A549 (cell line): ENCODE results near the gene HSPA8. TPM values are rescaled to one million over a fixed set of nuclear protein-coding genes. Genes with fewer than 3 reads are reported as not detected.
A peak's percentile ranks its signal among the peaks of the same experiment; 100 is the strongest.

ENCODE experiments used
- ATAC-seq, 2 experiments: fragments of 200-7000 bp in 1 of 2; fragments of >200 bp in 1 of 2; cut with Nextera tagmentation in 1 of 2; cut with Tn5 transposase in 1 of 2; 3 replicates each; pipeline versions ENCODE4 v1.8.0 to v1.9.1; 2018 to 2020; ENCODE audit warnings: mild to moderate bottlenecking in 1 of 2, moderate library complexity in 1 of 2
- CTCF ChIA-PET: fragments of 300-600 bp; sonication (Branson Sonifier 250); formaldehyde crosslinking; extraction: SDS; loops from one replicate; lab custom pipeline; 2021; ENCODE audit warnings: antibody characterized with exemption, inconsistent platforms; lab: Yijun Ruan, JAX
- POLR2A ChIA-PET: fragments of 350-600 bp; formaldehyde crosslinking; extraction: SDS; loops from one replicate; lab custom pipeline; 2021; ENCODE audit warnings: antibody characterized with exemption, inconsistent platforms; lab: Yijun Ruan, JAX
- DNase-seq, 2 experiments: peaks; one replicate each; pipeline versions ENCODE4 v3.0.0 to v3.0.0-alpha.2; 2011 to 2016; ENCODE audit warnings: low read depth in 1 of 2, low spot score in 1 of 2
- FAIRE-seq: peaks from 2 replicates; lab custom pipeline; 2011; peaks lifted over from hg19 to GRCh38; lab: Jason Lieb, UNC
- H3K27ac ChIP-seq, 2 experiments: fragments of >200 bp; sonication (Bioruptor Twin); formaldehyde crosslinking; 3 replicates each; pipeline ENCODE4 v1.5.1; 2016 to 2017
- H3K4me1 ChIP-seq: fragments of >200 bp; sonication (Bioruptor Twin); formaldehyde crosslinking; 3 replicates; pipeline ENCODE4 v1.6.1; 2016
- H3K4me2 ChIP-seq: fragments of >200 bp; sonication (Bioruptor Twin); formaldehyde crosslinking; 3 replicates; pipeline ENCODE4 v1.6.1; 2016
- H3K4me3 ChIP-seq: fragments of >200 bp; sonication (Bioruptor Twin); formaldehyde crosslinking; 3 replicates; pipeline ENCODE4 v1.5.1; 2016
- H3K9me3 ChIP-seq: fragments of >200 bp; sonication (Bioruptor Twin); formaldehyde crosslinking; 3 replicates; pipeline ENCODE4 v1.6.1; 2016
- CEBPB ChIP-seq, 2 experiments: fragments of >200 bp in 1 of 2; sonication (Bioruptor Twin) in 1 of 2; formaldehyde crosslinking in 1 of 2; IDR thresholded peaks; 2 replicates each; pipeline ENCODE4 v1.6.1; 2012 to 2016
- CHD2 ChIP-seq: fragments of 150-350 bp; IDR thresholded peaks from 2 replicates; pipeline ENCODE4 v1.6.1; 2014; ENCODE audit warnings: low read length; ENCODE audit not compliant: partially characterized antibody
- EHF ChIP-seq: fragments of 250-450 bp; sonication (Bioruptor Pico); IDR thresholded peaks from 2 replicates; pipeline ENCODE4 v1.5.0; 2020; ENCODE audit warnings: mild to moderate bottlenecking
- EP300 ChIP-seq, 2 experiments: fragments of >200 bp; sonication (Bioruptor Twin); formaldehyde crosslinking; IDR thresholded peaks; 2 replicates in 1 of 2; 3 replicates in 1 of 2; pipeline ENCODE4 v1.6.1; 2016 to 2017
- FOSL2 ChIP-seq, 2 experiments: fragments of 450-650 bp in 1 of 2; fragments of >200 bp in 1 of 2; sonication (Bioruptor Twin) in 1 of 2; formaldehyde crosslinking; IDR thresholded peaks; 2 replicates each; pipeline versions ENCODE4 v1.5.0 to v1.6.1; 2016 to 2020; ENCODE audit warnings: mild to moderate bottlenecking in 1 of 2, moderate library complexity in 1 of 2
- FOXS1 ChIP-seq: fragments of 250-450 bp; sonication (Bioruptor Pico); IDR thresholded peaks from 2 replicates; pipeline ENCODE4 v1.5.0; 2020; ENCODE audit warnings: mild to moderate bottlenecking, moderate library complexity
- GATA3 ChIP-seq: IDR thresholded peaks from 2 replicates; pipeline ENCODE4 v1.6.1; 2012; ENCODE audit warnings: borderline replicate concordance
- HOXB5 ChIP-seq: fragments of 250-450 bp; sonication (Bioruptor Pico); IDR thresholded peaks from 2 replicates; pipeline ENCODE4 v1.5.0; 2020; ENCODE audit warnings: mild to moderate bottlenecking, moderate library complexity
- JUNB ChIP-seq: fragments of >200 bp; sonication (Bioruptor Twin); formaldehyde crosslinking; IDR thresholded peaks from 2 replicates; pipeline ENCODE4 v1.6.1; 2016
- MAZ ChIP-seq: fragments of 150-350 bp; IDR thresholded peaks from 2 replicates; pipeline ENCODE4 v1.6.1; 2014; ENCODE audit warnings: antibody characterized with exemption, low read depth, low read length, borderline replicate concordance
- NR3C1 ChIP-seq: fragments of >200 bp; sonication (Bioruptor Twin); formaldehyde crosslinking; IDR thresholded peaks from 3 replicates; pipeline ENCODE4 v1.6.1; 2017
- RAD21 ChIP-seq, 2 experiments: fragments of >200 bp in 1 of 2; sonication (Bioruptor Twin) in 1 of 2; formaldehyde crosslinking in 1 of 2; IDR thresholded peaks in 1 of 2; conservative IDR thresholded peaks in 1 of 2; 2 replicates in 1 of 2; 3 replicates in 1 of 2; pipeline ENCODE4 v1.6.1; 2012 to 2018; ENCODE audit warnings: inconsistent platforms in 1 of 2
- RARB ChIP-seq: fragments of 250-450 bp; sonication (Bioruptor Pico); IDR thresholded peaks from 2 replicates; pipeline ENCODE4 v1.8.0; 2021; ENCODE audit warnings: mild to moderate bottlenecking, moderate library complexity
- whole genome bisulfite sequencing: methylation state at CpG from one replicate; pipeline ENCODE4 v1.1.6; 2017; ENCODE audit errors: missing lambda C conversion rate; 5-methylcytosine and 5-hydroxymethylcytosine counted together
- polyA plus RNA-seq, 4 experiments: library from polyadenylated mRNA; depleted of rRNA in 3 of 4; stranded (reverse); fragments of >200 nt; fragmentation: RNase III in 1 of 4; extraction: RNeasy Plus Mini Kit Qiagen cat#74134 plus additional on column Dnase treatment in 1 of 4; gene quantifications; 2 replicates in 3 of 4; 3 replicates in 1 of 4; pipeline ENCODE4 v1.2.3, GENCODE V29; 2011 to 2017
- TF ChIP-seq, protein P1 (sequence below): fragments of >200 bp; sonication (Bioruptor Twin); formaldehyde crosslinking; IDR thresholded peaks from 3 replicates; pipeline ENCODE4 v1.6.1; 2016
- TF ChIP-seq, protein P2 (sequence below): fragments of >200 bp; sonication (Bioruptor Twin); formaldehyde crosslinking; IDR thresholded peaks from 3 replicates; pipeline ENCODE4 v1.5.1; 2016
- TF ChIP-seq, protein P3 (sequence below): fragments of 200-600 bp; sonication (generic); IDR thresholded peaks from 2 replicates; pipeline ENCODE4 v1.6.1; 2016; ENCODE audit warnings: antibody characterized with exemption, mild to moderate bottlenecking, moderate library complexity

The HSPA8 gene
- polyA plus RNA-seq, 2 of the 4 experiments (the other 2 are of a cell fraction), result 1,869 to 2,091 TPM

DNA sequence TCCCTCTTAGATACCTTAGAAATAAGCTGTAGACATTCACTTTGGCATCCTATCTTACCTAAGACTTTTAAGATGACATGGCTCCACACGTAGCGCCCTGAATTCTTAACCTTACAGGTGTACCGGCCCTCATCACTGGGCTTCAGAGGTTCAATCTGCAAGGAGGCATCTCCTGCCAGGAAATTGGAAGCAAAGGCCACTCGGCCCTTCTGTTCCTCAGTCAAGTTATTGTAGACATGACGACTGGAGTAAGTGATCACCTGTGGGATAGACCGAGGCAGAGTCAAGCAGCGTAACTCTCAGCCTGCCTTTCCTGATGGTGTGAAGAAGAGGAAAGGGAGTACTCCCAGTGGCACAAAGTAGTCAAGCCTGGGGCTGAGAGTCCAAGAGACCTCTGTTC lies 22.5 kb upstream of the HSPA8 start:
- Histone ChIP-seq H3K4me1 (peaks cover 14% of the 10 kb centered on the region; the same call in 2 of the 3 replicates), H3K4me2 (no peak overlapping the region), H3K27ac (no peak overlapping the region), H3K9me3 (no peaks in the 10 kb centered on the region), H3K4me3 (no peak overlapping the region)
- FAIRE-seq (no peak), ATAC-seq (no peak), DNase-seq (no peak)
- CTCF ChIA-PET, result interaction anchor here (0.6 to 2.0 kb wide), 4 partner anchors 18 to 177 kb away, joined by 4 to 5 read pairs (median 4); no protein-coding TSS in a partner anchor
- WGBS, result 96% methylated on average over 7 of the region's 7 CpGs
- POLR2A ChIA-PET, result no interaction called here
- no peak for TF ChIP-seq NR3C1
- TF ChIP-seq CHD2, result no peak
- TF ChIP-seq CEBPB (IDR thresholded peaks at IDR 0.05), result no peak
- TF ChIP-seq JUNB, result no peak
- no peak for TF ChIP-seq RARB (CRISPR knock-in tag)
- TF ChIP-seq HOXB5 (CRISPR knock-in tag), result no peak
- TF ChIP-seq MAZ, result no peak
- TF ChIP-seq, protein P1, sequence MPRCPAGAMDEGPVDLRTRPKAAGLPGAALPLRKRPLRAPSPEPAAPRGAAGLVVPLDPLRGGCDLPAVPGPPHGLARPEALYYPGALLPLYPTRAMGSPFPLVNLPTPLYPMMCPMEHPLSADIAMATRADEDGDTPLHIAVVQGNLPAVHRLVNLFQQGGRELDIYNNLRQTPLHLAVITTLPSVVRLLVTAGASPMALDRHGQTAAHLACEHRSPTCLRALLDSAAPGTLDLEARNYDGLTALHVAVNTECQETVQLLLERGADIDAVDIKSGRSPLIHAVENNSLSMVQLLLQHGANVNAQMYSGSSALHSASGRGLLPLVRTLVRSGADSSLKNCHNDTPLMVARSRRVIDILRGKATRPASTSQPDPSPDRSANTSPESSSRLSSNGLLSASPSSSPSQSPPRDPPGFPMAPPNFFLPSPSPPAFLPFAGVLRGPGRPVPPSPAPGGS, result no peak
- TF ChIP-seq, protein P2, sequence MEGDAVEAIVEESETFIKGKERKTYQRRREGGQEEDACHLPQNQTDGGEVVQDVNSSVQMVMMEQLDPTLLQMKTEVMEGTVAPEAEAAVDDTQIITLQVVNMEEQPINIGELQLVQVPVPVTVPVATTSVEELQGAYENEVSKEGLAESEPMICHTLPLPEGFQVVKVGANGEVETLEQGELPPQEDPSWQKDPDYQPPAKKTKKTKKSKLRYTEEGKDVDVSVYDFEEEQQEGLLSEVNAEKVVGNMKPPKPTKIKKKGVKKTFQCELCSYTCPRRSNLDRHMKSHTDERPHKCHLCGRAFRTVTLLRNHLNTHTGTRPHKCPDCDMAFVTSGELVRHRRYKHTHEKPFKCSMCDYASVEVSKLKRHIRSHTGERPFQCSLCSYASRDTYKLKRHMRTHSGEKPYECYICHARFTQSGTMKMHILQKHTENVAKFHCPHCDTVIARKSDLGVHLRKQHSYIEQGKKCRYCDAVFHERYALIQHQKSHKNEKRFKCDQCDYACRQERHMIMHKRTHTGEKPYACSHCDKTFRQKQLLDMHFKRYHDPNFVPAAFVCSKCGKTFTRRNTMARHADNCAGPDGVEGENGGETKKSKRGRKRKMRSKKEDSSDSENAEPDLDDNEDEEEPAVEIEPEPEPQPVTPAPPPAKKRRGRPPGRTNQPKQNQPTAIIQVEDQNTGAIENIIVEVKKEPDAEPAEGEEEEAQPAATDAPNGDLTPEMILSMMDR, result no peak

DNA sequence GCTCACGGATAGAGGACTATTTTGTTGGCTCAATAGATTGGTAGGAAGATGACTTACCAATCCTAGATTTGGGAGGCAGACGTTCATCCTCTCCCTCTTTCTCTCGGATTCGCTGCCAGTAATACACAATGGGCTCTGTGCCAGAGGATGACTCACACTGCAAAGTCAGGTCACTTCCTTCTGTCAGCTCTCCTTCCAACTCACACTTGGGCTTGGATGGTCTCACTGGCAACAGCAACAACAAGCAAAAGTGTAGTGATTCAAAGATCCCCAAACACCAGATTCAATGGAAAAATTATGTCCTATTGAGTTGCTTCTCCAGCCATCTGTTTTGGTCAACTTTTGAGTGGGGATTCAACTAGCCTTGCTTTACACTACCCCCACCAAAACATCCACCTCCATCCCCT lies 21.7 kb upstream of the HSPA8 start:
- DNase-seq (peak; percentile 51 to 88), FAIRE-seq (no peak), ATAC-seq (peak; percentile 84 to 90; a peak in 5 of 6 replicates)
- H3K4me2 ChIP-seq, result peak overlapping the region; percentile 42; the same call in 2 of the 3 replicates
- 10% methylated on average over 4 of the region's 4 CpGs for WGBS
- H3K9me3 ChIP-seq, result no peaks in the 10 kb centered on the region
- no peak overlapping the region for H3K27ac ChIP-seq
- no peak overlapping the region for H3K4me3 ChIP-seq
- TF ChIP-seq, protein P3, sequence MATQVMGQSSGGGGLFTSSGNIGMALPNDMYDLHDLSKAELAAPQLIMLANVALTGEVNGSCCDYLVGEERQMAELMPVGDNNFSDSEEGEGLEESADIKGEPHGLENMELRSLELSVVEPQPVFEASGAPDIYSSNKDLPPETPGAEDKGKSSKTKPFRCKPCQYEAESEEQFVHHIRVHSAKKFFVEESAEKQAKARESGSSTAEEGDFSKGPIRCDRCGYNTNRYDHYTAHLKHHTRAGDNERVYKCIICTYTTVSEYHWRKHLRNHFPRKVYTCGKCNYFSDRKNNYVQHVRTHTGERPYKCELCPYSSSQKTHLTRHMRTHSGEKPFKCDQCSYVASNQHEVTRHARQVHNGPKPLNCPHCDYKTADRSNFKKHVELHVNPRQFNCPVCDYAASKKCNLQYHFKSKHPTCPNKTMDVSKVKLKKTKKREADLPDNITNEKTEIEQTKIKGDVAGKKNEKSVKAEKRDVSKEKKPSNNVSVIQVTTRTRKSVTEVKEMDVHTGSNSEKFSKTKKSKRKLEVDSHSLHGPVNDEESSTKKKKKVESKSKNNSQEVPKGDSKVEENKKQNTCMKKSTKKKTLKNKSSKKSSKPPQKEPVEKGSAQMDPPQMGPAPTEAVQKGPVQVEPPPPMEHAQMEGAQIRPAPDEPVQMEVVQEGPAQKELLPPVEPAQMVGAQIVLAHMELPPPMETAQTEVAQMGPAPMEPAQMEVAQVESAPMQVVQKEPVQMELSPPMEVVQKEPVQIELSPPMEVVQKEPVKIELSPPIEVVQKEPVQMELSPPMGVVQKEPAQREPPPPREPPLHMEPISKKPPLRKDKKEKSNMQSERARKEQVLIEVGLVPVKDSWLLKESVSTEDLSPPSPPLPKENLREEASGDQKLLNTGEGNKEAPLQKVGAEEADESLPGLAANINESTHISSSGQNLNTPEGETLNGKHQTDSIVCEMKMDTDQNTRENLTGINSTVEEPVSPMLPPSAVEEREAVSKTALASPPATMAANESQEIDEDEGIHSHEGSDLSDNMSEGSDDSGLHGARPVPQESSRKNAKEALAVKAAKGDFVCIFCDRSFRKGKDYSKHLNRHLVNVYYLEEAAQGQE, result no peak
- TF ChIP-seq EHF (CRISPR knock-in tag) (no peak), EP300 (IDR thresholded peaks at IDR 0.05) (no peak), RAD21 (conservative IDR thresholded peaks at IDR 0.05 in 1 of 2, IDR thresholded peaks at IDR 0.05 in 1 of 2) (no peak), FOSL2 (IDR thresholded peaks at IDR 0.05) (no peak), FOSL2 (CRISPR knock-in tag; IDR thresholded peaks at IDR 0.05) (peak; percentile 75)
- CTCF ChIA-PET, result interaction anchor here (0.7 to 2.0 kb wide), 2 partner anchors 19 to 27 kb away, joined by 3 to 5 read pairs; no protein-coding TSS in a partner anchor
- peaks cover 14% of the 10 kb centered on the region; the same call in 2 of the 3 replicates for H3K4me1 ChIP-seq
- POLR2A ChIA-PET, result interaction anchor here (1.2 kb wide), 1 partner anchor 21 kb away, joined by 7 read pairs; the partner anchor contains the start of gene HSPA8

DNA sequence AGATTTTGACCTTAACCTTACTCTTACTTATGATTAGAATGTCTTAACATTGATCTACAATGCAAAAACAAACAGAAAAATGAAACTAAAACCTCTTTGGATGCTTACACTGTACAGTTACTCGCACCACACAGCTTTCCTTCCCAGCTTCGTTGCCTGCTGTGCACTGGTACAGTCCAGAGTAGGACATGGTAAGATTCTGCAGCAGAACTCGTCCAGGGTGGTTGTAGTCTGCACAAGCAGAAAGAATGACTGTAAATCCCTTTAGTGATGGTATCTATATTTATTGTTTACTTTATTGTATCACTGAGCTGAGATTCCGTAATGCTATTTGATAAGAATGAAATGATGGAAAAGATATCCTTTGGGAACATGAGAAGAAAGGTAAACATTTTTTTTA lies 21.0 kb upstream of the HSPA8 start:
- Histone ChIP-seq H3K27ac (no peak overlapping the region), H3K9me3 (no peaks in the 10 kb centered on the region), H3K4me1 (peaks cover 14% of the 10 kb centered on the region; the same call in 2 of the 3 replicates), H3K4me2 (0 out of 3 replicates have a peak overlapping the region, but pooled peaks have one; percentile 42), H3K4me3 (no peak overlapping the region)
- peak in 1 of 2 experiments; percentile 60; a peak in 3 of 6 replicates for ATAC-seq
- POLR2A ChIA-PET, result interaction anchor here (1.2 kb wide), 1 partner anchor 21 kb away, joined by 7 read pairs; the partner anchor contains the start of gene HSPA8
- no peak for DNase-seq
- TF ChIP-seq FOXS1 (no peak), GATA3 (peak; percentile 15; the same call in 1 of the 2 replicates)
- TF ChIP-seq, protein P3, result no peak
- FAIRE-seq, result no peak
- CTCF ChIA-PET, result interaction anchor here (0.7 to 2.0 kb wide), 2 partner anchors 19 to 28 kb away, joined by 3 to 5 read pairs; no protein-coding TSS in a partner anchor
- 61% methylated on average over 4 of the region's 4 CpGs for WGBS
